Upper lobe of left lung (tissue), 6 donors: ENCODE results near the gene UBR4. TPM values are rescaled to one million over a fixed set of nuclear protein-coding genes. Genes with fewer than 3 reads are reported as not detected.

Experiments
- ATAC-seq, 2 donors: fragments of 200-7000 bp; cut with Tn5 transposase; one replicate each; pipeline ENCODE4 v1.9.1; 2022; ENCODE audit warnings: mild to moderate bottlenecking in 2 of 2, moderate library complexity in 2 of 2; ENCODE audit not compliant: low FRiP score in 2 of 2
- DNase-seq, 2 donors: peaks; one replicate each; pipeline ENCODE4 v3.0.0-alpha.2; 2019 to 2020
- H3K27ac ChIP-seq, 4 donors: fragments of 200-600 bp; sonication (generic); one replicate each; pipeline ENCODE4 v1.5.1; 2016 to 2019
- H3K27me3 ChIP-seq, 4 donors: fragments of 200-600 bp; sonication (generic); one replicate each; pipeline ENCODE4 v1.5.1; 2017 to 2019
- H3K36me3 ChIP-seq, 4 donors: fragments of 200-600 bp; sonication (generic); one replicate each; pipeline ENCODE4 v1.5.1; 2016 to 2019
- H3K4me1 ChIP-seq, 4 donors: fragments of 200-600 bp; sonication (generic); one replicate each; pipeline ENCODE4 v1.5.1; 2018 to 2019
- H3K4me3 ChIP-seq, 4 donors: fragments of 200-600 bp; sonication (generic); one replicate each; pipeline ENCODE4 v1.5.1; 2017 to 2019; ENCODE audit warnings: mild to moderate bottlenecking in 2 of 4, moderate library complexity in 1 of 4
- H3K9me3 ChIP-seq, 4 donors: fragments of 200-600 bp; sonication (generic); one replicate each; pipeline ENCODE4 v1.5.1; 2018 to 2019
- CTCF ChIP-seq, 6 experiments: fragments of 450-650 bp in 4 of 6; fragments of 200-600 bp in 2 of 6; sonication (generic) in 2 of 6; IDR thresholded peaks; one replicate each; pipeline ENCODE4 v1.5.1; 2016 to 2019; ENCODE audit warnings: antibody characterized with exemption in 6 of 6
- EP300 ChIP-seq, 4 donors: sonication (generic); formaldehyde crosslinking; IDR thresholded peaks; one replicate each; pipeline ENCODE4 v1.5.1; 2017; ENCODE audit warnings: antibody characterized with exemption in 4 of 4, control low read depth in 2 of 4
- POLR2A ChIP-seq, 4 donors: fragments of 450-650 bp; IDR thresholded peaks; one replicate each; pipeline ENCODE4 v1.5.1; 2016 to 2017; ENCODE audit warnings: antibody characterized with exemption in 4 of 4, mild to moderate bottlenecking in 2 of 4
- POLR2AphosphoS5 ChIP-seq, 2 donors: sonication (generic); formaldehyde crosslinking; IDR thresholded peaks; one replicate each; pipeline ENCODE4 v1.5.1; 2017; ENCODE audit warnings: antibody characterized with exemption in 2 of 2
- WGBS, 2 donors: methylation state at CpG; one replicate each; pipeline ENCODE4 v1.1.5; 2017 to 2018; 5-methylcytosine and 5-hydroxymethylcytosine counted together
- total RNA-seq, 6 donors: library from RNA; depleted of rRNA in 4 of 6; stranded (reverse); fragments of >200 nt in 4 of 6; gene quantifications; one replicate each; pipeline versions ENCODE4 v1.1.0 to v1.2.1, GENCODE V29; 2016 to 2021
- donor health status: DM: no; HTN: no; CAD: no; lungs with moderate emphysema.
- donor health status: DM: no; HTN: yes; CAD: no; lungs with severe emphysema.

Gene UBR4
- total RNA-seq, 6 donors from 2014 or later, result 101 to 317 (median 135) TPM

GRCh38 chr1:19128968-19129514, 81.0 kb downstream of the UBR4 start:
- H3K4me3 ChIP-seq, result no peak overlapping the region
- peaks cover 0 to 7% (median 4%) of the 10 kb centered on the region in 4 donors for H3K9me3 ChIP-seq
- no peaks in the 10 kb centered on the region for H3K4me1 ChIP-seq
- peaks cover 43 to 97% (median 78%) of the 10 kb centered on the region in 4 donors for H3K36me3 ChIP-seq
- no peak for DNase-seq
- ATAC-seq, result no peak
- no peaks in the 10 kb centered on the region for H3K27me3 ChIP-seq
- TF ChIP-seq POLR2AphosphoS5 (IDR thresholded peaks at IDR 0.05) (no peak), EP300 (IDR thresholded peaks at IDR 0.05) (no peak), CTCF (IDR thresholded peaks at IDR 0.05) (no peak), POLR2A (IDR thresholded peaks at IDR 0.05) (no peak)
- WGBS, 2 donors, result 66 to 89% methylated on average over 6 of the region's 6 CpGs
- H3K27ac ChIP-seq, result no peak overlapping the region

- Histone ChIP-seq H3K9me3 (no peaks in the 10 kb centered on the region), H3K27ac (no peak overlapping the region), H3K4me3 (no peak overlapping the region), H3K27me3 (no peaks in the 10 kb centered on the region), H3K4me1 (no peaks in the 10 kb centered on the region), H3K36me3 (peaks cover 78 to 100% (median 98%) of the 10 kb centered on the region in 4 donors)
- WGBS, 2 donors, result 63 to 73% methylated on average over 5 of the region's 5 CpGs
- TF ChIP-seq POLR2AphosphoS5 (IDR thresholded peaks at IDR 0.05), result no peak
- TF ChIP-seq CTCF (IDR thresholded peaks at IDR 0.05), result no peak
- TF ChIP-seq EP300 (IDR thresholded peaks at IDR 0.05), result no peak
- TF ChIP-seq POLR2A (IDR thresholded peaks at IDR 0.05), result no peak
- no peak for ATAC-seq
- DNase-seq, result no peak
These were observed 85.8 kb downstream of the UBR4 start for GRCh38 chr1:19124273-19124672.

- no peak for TF ChIP-seq EP300 (IDR thresholded peaks at IDR 0.05)
- TF ChIP-seq POLR2AphosphoS5 (IDR thresholded peaks at IDR 0.05), result no peak
- no peak for TF ChIP-seq CTCF (IDR thresholded peaks at IDR 0.05)
- no peak for TF ChIP-seq POLR2A (IDR thresholded peaks at IDR 0.05)
These were observed 86.2 kb downstream of the UBR4 start for GRCh38 chr1:19123837-19124236.

GRCh38 chr1:19122668-19123067, 87.4 kb downstream of the UBR4 start:
- peaks cover 83 to 100% (median 97%) of the 10 kb centered on the region in 4 donors for H3K36me3 ChIP-seq
- no peaks in the 10 kb centered on the region for H3K27me3 ChIP-seq
- no peak overlapping the region for H3K27ac ChIP-seq
- no peaks in the 10 kb centered on the region for H3K4me1 ChIP-seq
- H3K4me3 ChIP-seq, result no peak overlapping the region
- DNase-seq (no peak), ATAC-seq (no peak)
- WGBS, 2 donors, result 91 to 94% methylated on average over 10 of the region's 10 CpGs
- H3K9me3 ChIP-seq, result no peaks in the 10 kb centered on the region
- TF ChIP-seq POLR2A (IDR thresholded peaks at IDR 0.05), result no peak
- TF ChIP-seq CTCF (IDR thresholded peaks at IDR 0.05), result no peak
- no peak for TF ChIP-seq POLR2AphosphoS5 (IDR thresholded peaks at IDR 0.05)
- no peak for TF ChIP-seq EP300 (IDR thresholded peaks at IDR 0.05)

More at GRCh38 chr1:19123837-19124236, 86.2 kb downstream of the UBR4 start:
- ATAC-seq (no peak), DNase-seq (no peak)
- H3K4me1 ChIP-seq, result no peaks in the 10 kb centered on the region
- H3K36me3 ChIP-seq, result peaks cover 82 to 100% (median 98%) of the 10 kb centered on the region in 4 donors
- H3K27ac ChIP-seq, result no peak overlapping the region
- H3K27me3 ChIP-seq, result no peaks in the 10 kb centered on the region
- H3K4me3 ChIP-seq, result no peak overlapping the region
- H3K9me3 ChIP-seq, result no peaks in the 10 kb centered on the region
- 63 to 71% methylated on average over 1 of the region's 1 CpG for WGBS, 2 donors

GRCh38 chr1:19121192-19121591, 88.9 kb downstream of the UBR4 start:
- H3K9me3 ChIP-seq, result no peaks in the 10 kb centered on the region
- H3K27me3 ChIP-seq, result no peaks in the 10 kb centered on the region
- no peak for ATAC-seq
- no peaks in the 10 kb centered on the region for H3K4me1 ChIP-seq
- no peak overlapping the region for H3K27ac ChIP-seq
- no peak for DNase-seq
- H3K36me3 ChIP-seq, result peaks cover 85 to 100% (median 97%) of the 10 kb centered on the region in 4 donors
- TF ChIP-seq POLR2A (IDR thresholded peaks at IDR 0.05), result no peak
- no peak for TF ChIP-seq EP300 (IDR thresholded peaks at IDR 0.05)
- TF ChIP-seq POLR2AphosphoS5 (IDR thresholded peaks at IDR 0.05), result no peak
- no peak for TF ChIP-seq CTCF (IDR thresholded peaks at IDR 0.05)
- H3K4me3 ChIP-seq, result no peak overlapping the region
- 74 to 76% methylated on average over 6 to 7 of the region's 7 CpGs for WGBS, 2 donors
